Measurements from ENCODE around the gene GLOD4. TPM values are rescaled to one million over a fixed set of nuclear protein-coding genes. Genes with fewer than 3 reads are reported as not detected.
"Not testable (repeated sequence)": the region's sequence is repeated elsewhere in the genome, so short reads cannot be mapped to it uniquely, and the experiment has no call there.

GLOD4 gene
- total RNA-seq, 2 experiments from 2014 or later: 57.6 to 71.6 TPM

DNA sequence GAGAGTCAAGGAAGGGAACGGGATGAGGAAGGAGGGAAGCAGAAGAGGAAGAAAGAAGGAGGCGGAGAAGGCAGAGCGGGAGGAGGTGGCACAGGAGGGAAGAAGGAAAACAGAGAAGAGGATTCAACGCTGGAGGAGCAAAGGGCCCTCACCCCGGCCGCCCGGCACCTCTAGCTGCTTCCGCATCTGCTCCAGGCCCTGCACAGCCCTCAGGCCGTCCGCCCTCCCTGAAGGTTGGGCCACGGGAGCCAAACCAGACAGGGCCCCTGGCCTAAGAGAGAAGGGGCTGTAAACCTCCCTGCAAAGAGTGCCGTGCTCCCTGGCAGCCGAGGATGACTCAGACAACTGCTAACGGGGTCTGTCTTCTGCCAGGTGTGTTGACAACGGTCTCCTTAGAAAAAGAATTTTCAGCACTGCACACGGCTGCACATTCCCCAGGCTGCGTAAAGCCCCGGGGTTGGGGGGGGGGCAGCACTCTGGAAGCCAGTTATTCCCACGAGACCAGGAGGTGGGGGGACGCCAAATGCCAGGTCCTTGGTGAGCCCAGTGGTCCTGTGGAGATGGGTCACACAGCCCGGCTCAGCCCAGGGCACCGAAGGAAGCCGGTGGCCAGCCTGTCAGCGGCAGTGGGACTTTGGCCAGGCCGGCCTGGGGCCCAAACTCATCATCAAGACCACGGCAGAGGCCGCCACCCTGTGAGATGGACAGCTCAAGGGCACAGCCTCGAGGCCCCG lies 29.1 kb upstream of the GLOD4 start:
- ChIA-PET POLR2A (no interaction called here), CTCF (no interaction called here)
- Mint-ChIP-seq H3K4me1 (no peaks in the 10 kb centered on the region), H3K27me3 (no peaks in the 10 kb centered on the region), H3K36me3 (ENCODE audit: low read depth) (no peaks in the 10 kb centered on the region), H3K9me3 (peaks cover 3% of the 10 kb centered on the region), H3K27ac (no peak overlapping the region), H3K4me3 (no peak overlapping the region)
- no peak for DNase-seq

GRCh38 chr17:807523-808294 lies 25.6 kb upstream of the GLOD4 start:
- Mint-ChIP-seq H3K4me1 (no peaks in the 10 kb centered on the region), H3K27ac (no peak overlapping the region), H3K9me3 (peaks cover 3% of the 10 kb centered on the region), H3K4me3 (no peak overlapping the region), H3K36me3 (ENCODE audit: low read depth) (no peaks in the 10 kb centered on the region), H3K27me3 (no peaks in the 10 kb centered on the region)
- DNase-seq: no peak
- ChIA-PET POLR2A (no interaction called here), CTCF (no interaction called here)

DNA sequence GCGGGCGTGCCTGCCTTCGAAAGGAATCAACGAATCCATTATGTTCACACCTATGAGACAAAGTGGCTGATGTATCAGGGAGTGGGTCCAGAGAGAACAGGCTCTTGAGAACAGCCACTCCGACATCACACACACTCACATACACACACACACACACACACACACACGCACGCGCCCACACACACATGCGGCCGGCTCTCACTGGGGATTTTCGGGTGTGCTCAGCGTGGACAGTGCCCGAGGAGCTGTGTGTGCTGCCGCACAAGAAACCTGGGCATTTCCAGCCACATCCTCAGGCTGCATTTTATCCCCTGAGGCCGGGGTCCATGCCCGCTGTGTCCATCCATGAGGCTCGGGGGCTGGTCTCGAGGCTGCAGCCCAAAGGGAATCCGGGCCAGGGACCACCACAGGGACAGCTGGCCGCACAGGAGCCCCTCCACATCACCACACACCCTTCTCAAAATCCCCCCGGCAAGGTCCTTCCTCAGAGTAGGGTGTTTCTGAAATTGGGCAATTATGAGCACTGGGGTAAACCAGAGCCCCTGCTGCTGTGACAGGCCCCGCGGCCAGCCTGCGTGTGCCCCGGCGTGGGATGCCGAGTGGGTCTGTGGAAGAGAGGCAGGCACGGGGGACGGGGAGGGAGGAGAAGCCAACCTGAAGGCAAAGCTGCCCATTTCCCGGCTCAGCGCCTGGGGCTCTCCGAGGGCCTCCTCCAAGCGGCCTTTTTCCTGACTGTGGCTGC lies 24.9 kb upstream of the GLOD4 start:
- Mint-ChIP-seq H3K27me3 (no peaks in the 10 kb centered on the region), H3K4me1 (no peaks in the 10 kb centered on the region), H3K9me3 (no peaks in the 10 kb centered on the region), H3K4me3 (no peak overlapping the region), H3K36me3 (ENCODE audit: low read depth) (no peaks in the 10 kb centered on the region), H3K27ac (no peak overlapping the region)
- ChIA-PET POLR2A (no interaction called here), CTCF (no interaction called here)
- no peak for DNase-seq

DNA sequence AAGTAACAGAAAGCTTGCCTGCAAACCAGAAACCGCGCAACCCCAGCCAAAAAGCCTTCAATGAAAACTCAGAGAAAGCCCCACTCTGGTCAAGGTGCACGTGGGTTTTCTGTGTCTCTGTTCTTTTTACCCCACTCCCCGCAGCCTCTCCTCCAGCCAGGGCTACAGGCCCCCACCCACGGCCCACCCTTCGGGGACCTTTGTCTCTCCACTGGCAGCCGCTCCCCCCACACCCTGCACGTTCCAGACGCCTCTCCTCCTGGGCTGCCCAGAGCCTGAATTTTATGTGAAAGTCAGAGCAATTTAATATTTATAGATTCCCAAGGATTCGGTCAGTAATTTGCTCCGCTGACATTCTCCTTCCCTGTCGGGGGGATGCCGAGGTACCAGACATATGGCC lies 24.3 kb upstream of the GLOD4 start:
- ChIA-PET POLR2A (no interaction called here), CTCF (interaction anchor here (1.4 kb wide), 1 partner anchor 11 kb away, joined by 3 read pairs; no protein-coding TSS in a partner anchor)
- H3K4me3 Mint-ChIP-seq: no peak overlapping the region
- no peaks in the 10 kb centered on the region for H3K4me1 Mint-ChIP-seq
- H3K27me3 Mint-ChIP-seq: no peaks in the 10 kb centered on the region
- no peak overlapping the region for H3K27ac Mint-ChIP-seq
- DNase-seq: no peak
- no peaks in the 10 kb centered on the region for H3K36me3 Mint-ChIP-seq (ENCODE audit: low read depth)
- H3K9me3 Mint-ChIP-seq: no peaks in the 10 kb centered on the region

DNA sequence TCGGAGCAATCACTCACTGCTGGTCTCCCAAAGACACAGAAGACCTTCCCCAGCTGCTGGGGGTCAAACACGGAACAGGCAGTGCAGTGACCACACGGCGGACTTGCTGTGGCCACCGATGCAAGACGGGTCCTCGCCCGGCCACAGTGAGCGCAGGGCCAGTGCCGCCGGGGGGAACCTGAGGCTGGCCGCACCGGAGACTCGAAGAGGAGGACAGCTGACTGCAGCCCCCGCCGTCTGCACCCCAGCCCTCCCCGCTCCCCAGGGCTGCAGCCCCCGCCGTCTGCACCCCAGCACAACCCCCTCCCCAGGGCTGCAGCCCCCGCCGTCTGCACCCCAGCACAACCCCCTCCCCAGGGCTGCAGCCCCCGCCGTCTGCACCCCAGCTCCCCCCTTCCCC lies 23.8 kb upstream of the GLOD4 start:
- DNase-seq, POLR2A ChIA-PET: not testable (repeated sequence)
- CTCF ChIA-PET: interaction anchor here (1.4 kb wide), 1 partner anchor 11 kb away, joined by 3 read pairs; no protein-coding TSS in a partner anchor

GRCh38 chr17:804541-805435 lies 22.7 kb upstream of the GLOD4 start:
- no peak overlapping the region for H3K27ac Mint-ChIP-seq
- H3K4me1 Mint-ChIP-seq: no peaks in the 10 kb centered on the region
- H3K27me3 Mint-ChIP-seq: no peaks in the 10 kb centered on the region
- POLR2A ChIA-PET: no interaction called here
- CTCF ChIA-PET: interaction anchor here (1.4 kb wide), 1 partner anchor 10 kb away, joined by 3 read pairs; no protein-coding TSS in a partner anchor
- DNase-seq: no peak
- no peaks in the 10 kb centered on the region for H3K36me3 Mint-ChIP-seq (ENCODE audit: low read depth)
- no peak overlapping the region for H3K4me3 Mint-ChIP-seq
- H3K9me3 Mint-ChIP-seq: no peaks in the 10 kb centered on the region

More for the DNA sequence above, 23.8 kb upstream of the GLOD4 start:
- H3K27ac Mint-ChIP-seq; H3K36me3 Mint-ChIP-seq (ENCODE audit: low read depth); H3K4me3 Mint-ChIP-seq; H3K27me3 Mint-ChIP-seq; H3K4me1 Mint-ChIP-seq; H3K9me3 Mint-ChIP-seq: not testable (repeated sequence)

- Mint-ChIP-seq H3K9me3 (no peaks in the 10 kb centered on the region), H3K4me3 (no peak overlapping the region), H3K36me3 (ENCODE audit: low read depth) (no peaks in the 10 kb centered on the region), H3K4me1 (no peaks in the 10 kb centered on the region), H3K27ac (no peak overlapping the region), H3K27me3 (no peaks in the 10 kb centered on the region)
- POLR2A ChIA-PET: no interaction called here
- CTCF ChIA-PET: no interaction called here
- no peak for DNase-seq
Observed at GRCh38 chr17:802901-803881, 21.1 kb upstream of the GLOD4 start.

- H3K9me3 Mint-ChIP-seq: no peaks in the 10 kb centered on the region
- DNase-seq: no peak
- no peaks in the 10 kb centered on the region for H3K36me3 Mint-ChIP-seq (ENCODE audit: low read depth)
- ChIA-PET POLR2A (no interaction called here), CTCF (no interaction called here)
- no peaks in the 10 kb centered on the region for H3K27me3 Mint-ChIP-seq
- H3K4me1 Mint-ChIP-seq: no peaks in the 10 kb centered on the region
- H3K27ac Mint-ChIP-seq: no peak overlapping the region
- no peak overlapping the region for H3K4me3 Mint-ChIP-seq
Observed at GRCh38 chr17:802481-802880, 20.4 kb upstream of the GLOD4 start.

GRCh38 chr17:801660-802059 lies 19.6 kb upstream of the GLOD4 start:
- no peak for DNase-seq
- Mint-ChIP-seq H3K27me3 (no peaks in the 10 kb centered on the region), H3K9me3 (no peaks in the 10 kb centered on the region), H3K4me3 (no peak overlapping the region), H3K4me1 (no peaks in the 10 kb centered on the region), H3K27ac (no peak overlapping the region), H3K36me3 (ENCODE audit: low read depth) (no peaks in the 10 kb centered on the region)
- POLR2A ChIA-PET: no interaction called here
- CTCF ChIA-PET: no interaction called here

- CTCF ChIA-PET: no interaction called here
- H3K27me3 Mint-ChIP-seq: no peaks in the 10 kb centered on the region
- H3K9me3 Mint-ChIP-seq: no peaks in the 10 kb centered on the region
- POLR2A ChIA-PET: no interaction called here
- no peak for DNase-seq
- no peaks in the 10 kb centered on the region for H3K36me3 Mint-ChIP-seq (ENCODE audit: low read depth)
- no peak overlapping the region for H3K4me3 Mint-ChIP-seq
- H3K4me1 Mint-ChIP-seq: no peaks in the 10 kb centered on the region
- H3K27ac Mint-ChIP-seq: no peak overlapping the region
Observed at GRCh38 chr17:800446-801242, 18.6 kb upstream of the GLOD4 start.

GRCh38 chr17:799261-799660 lies 17.2 kb upstream of the GLOD4 start:
- Mint-ChIP-seq H3K4me3 (no peak overlapping the region), H3K36me3 (ENCODE audit: low read depth) (no peaks in the 10 kb centered on the region), H3K27me3 (no peaks in the 10 kb centered on the region), H3K9me3 (no peaks in the 10 kb centered on the region), H3K27ac (no peak overlapping the region), H3K4me1 (peaks cover 7% of the 10 kb centered on the region)
- no peak for DNase-seq
- POLR2A ChIA-PET: no interaction called here
- CTCF ChIA-PET: interaction anchor here (1.0 to 2.6 kb wide), 3 partner anchors 17 to 257 kb away, joined by 3 to 9 read pairs (median 5); partner anchors contain the start of genes GLOD4, MRM3 and TIMM22

All from activated CD4-positive, alpha-beta T cell treated with anti-CD3 and anti-CD28 coated beads, Interleukin-2, amount 10 ng/mL, durations not matched to agents 7 days and 5 days (primary cell).